CD8-positive, alpha-beta memory T cell (primary cell): ENCODE results near the gene BCR. TPM values are rescaled to one million over a fixed set of nuclear protein-coding genes. Genes with fewer than 3 reads are reported as not detected.

Experiments
- CTCF ChIA-PET: fragments of 350-600 bp; sonication (Branson Sonifier 250); formaldehyde crosslinking; loops from one replicate; lab custom pipeline; 2021; ENCODE audit warnings: antibody characterized with exemption; lab: Charles Lee
- POLR2A ChIA-PET: fragments of 350-600 bp; sonication (Branson Sonifier 250); formaldehyde crosslinking; loops from one replicate; lab custom pipeline; 2021; ENCODE audit warnings: antibody characterized with exemption; lab: Charles Lee
- DNase-seq, 5 donors: peaks; one replicate each; pipeline versions ENCODE4 v3.0.0 to v3.0.0-alpha.2; 2020 to 2022; ENCODE audit warnings: mixed read lengths in 1 of 5
- H3K27ac ChIP-seq: one replicate; pipeline ENCODE4 v1.7.0; 2013; ENCODE audit warnings: low read depth, mild to moderate bottlenecking, low read length, moderate library complexity
- H3K27me3 ChIP-seq: 2 replicates; pipeline ENCODE4 v1.7.0; 2013; ENCODE audit warnings: low read length, mild to moderate bottlenecking; ENCODE audit not compliant: insufficient read depth, poor library complexity, severe bottlenecking
- H3K36me3 ChIP-seq: 2 replicates; pipeline ENCODE4 v1.7.0; 2013; ENCODE audit warnings: mild to moderate bottlenecking, low read length, moderate library complexity; ENCODE audit not compliant: insufficient read depth
- H3K4me1 ChIP-seq: 2 replicates; pipeline ENCODE4 v1.7.0; 2013; ENCODE audit warnings: mild to moderate bottlenecking, low read length, moderate library complexity; ENCODE audit not compliant: insufficient read depth
- H3K4me3 ChIP-seq: 2 replicates; pipeline ENCODE4 v1.7.0; 2013; ENCODE audit warnings: mild to moderate bottlenecking, low read length
- H3K9me3 ChIP-seq: 2 replicates; pipeline ENCODE4 v1.7.0; 2013; ENCODE audit warnings: mild to moderate bottlenecking, low read length
- H3K27ac Mint-ChIP-seq, 8 donors: one replicate each; pipeline ENCODE4 v1.8.0; 2020 to 2021; ENCODE audit warnings: mixed read lengths in 8 of 8, mild to moderate bottlenecking in 6 of 8, inconsistent platforms in 3 of 8, moderate library complexity in 3 of 8
- H3K27me3 Mint-ChIP-seq, 2 donors: one replicate each; pipeline ENCODE4 v1.8.0; 2020 to 2021; ENCODE audit warnings: mixed read lengths in 2 of 2, mild to moderate bottlenecking in 1 of 2, moderate library complexity in 1 of 2
- H3K36me3 Mint-ChIP-seq, 3 donors: one replicate each; pipeline ENCODE4 v1.8.0; 2020 to 2021; ENCODE audit warnings: mixed read lengths in 3 of 3, inconsistent platforms in 1 of 3, mild to moderate bottlenecking in 1 of 3
- H3K4me1 Mint-ChIP-seq, 3 donors: one replicate each; pipeline ENCODE4 v1.8.0; 2020 to 2021; ENCODE audit warnings: mixed read lengths in 3 of 3, inconsistent platforms in 1 of 3, mild to moderate bottlenecking in 1 of 3
- H3K4me3 Mint-ChIP-seq, 7 donors: one replicate each; pipeline ENCODE4 v1.8.0; 2020 to 2021; ENCODE audit warnings: mixed read lengths in 7 of 7, mild to moderate bottlenecking in 6 of 7, moderate library complexity in 4 of 7, inconsistent platforms in 2 of 7
- H3K9me3 Mint-ChIP-seq, 5 donors: one replicate each; pipeline ENCODE4 v1.8.0; 2020 to 2022; ENCODE audit warnings: mixed read lengths in 5 of 5, mild to moderate bottlenecking in 3 of 5, moderate library complexity in 2 of 5, inconsistent platforms in 1 of 5
- polyA plus RNA-seq: library from polyadenylated mRNA; unstranded; fragments of 300-500 nt; fragmentation: Illumina TruSeq; gene quantifications from one replicate; pipeline ENCODE4 v1.2.3, GENCODE V29; 2021
- total RNA-seq, 2 experiments: library from RNA; stranded (reverse); gene quantifications; one replicate each; pipeline ENCODE4 v1.2.3, GENCODE V29; 2021

Gene BCR
- total and polyA plus RNA-seq, 3 experiments from 2014 or later = 18.4 to 34.7 (median 33.2) TPM

- Mint-ChIP-seq H3K27me3 (no peaks in the 10 kb centered on the region), H3K9me3 (no peaks in the 10 kb centered on the region), H3K36me3 (peaks cover 0 to 27% (median 3%) of the 10 kb centered on the region in 3 donors), H3K4me3 (peak overlapping the region; percentile 24 to 69 (median 56)), H3K4me1 (peaks cover 41 to 58% (median 44%) of the 10 kb centered on the region in 3 donors), H3K27ac (peak overlapping the region; percentile 58 to 92 (median 80))
- DNase-seq = no peak
- no peaks in the 10 kb centered on the region for H3K9me3 ChIP-seq
- CTCF ChIA-PET = no interaction called here
- POLR2A ChIA-PET = no interaction called here
- peak overlapping the region; percentile 35 for H3K27ac ChIP-seq
- H3K27me3 ChIP-seq = no peaks in the 10 kb centered on the region
- no peaks in the 10 kb centered on the region for H3K36me3 ChIP-seq
- peaks cover 50% of the 10 kb centered on the region for H3K4me1 ChIP-seq
- H3K4me3 ChIP-seq = peak overlapping the region; percentile 30
Measured at GRCh38 chr22:23250056-23250784, 69.9 kb downstream of the BCR start.

- POLR2A ChIA-PET = no interaction called here
- Histone ChIP-seq H3K27me3 (no peaks in the 10 kb centered on the region), H3K36me3 (peaks cover 6% of the 10 kb centered on the region), H3K9me3 (no peaks in the 10 kb centered on the region), H3K4me3 (no peak overlapping the region), H3K4me1 (peaks cover 50% of the 10 kb centered on the region), H3K27ac (peak overlapping the region; percentile 35)
- H3K27me3 Mint-ChIP-seq = no peaks in the 10 kb centered on the region
- H3K9me3 Mint-ChIP-seq = no peaks in the 10 kb centered on the region
- peaks cover 37 to 51% (median 44%) of the 10 kb centered on the region in 3 donors for H3K4me1 Mint-ChIP-seq
- H3K4me3 Mint-ChIP-seq = no peak overlapping the region
- peaks cover 0 to 30% (median 3%) of the 10 kb centered on the region in 3 donors for H3K36me3 Mint-ChIP-seq
- CTCF ChIA-PET = no interaction called here
- H3K27ac Mint-ChIP-seq = peak overlapping the region in 6 of 8 donors; percentile 39 to 92 (median 83)
- DNase-seq = no peak
Measured at GRCh38 chr22:23250785-23251363, 70.6 kb downstream of the BCR start.

- H3K27ac Mint-ChIP-seq = peak overlapping the region in 5 of 8 donors; percentile 6 to 92 (median 63)
- no peak overlapping the region for H3K4me3 ChIP-seq
- CTCF ChIA-PET = no interaction called here
- no peaks in the 10 kb centered on the region for H3K27me3 Mint-ChIP-seq
- DNase-seq = no peak
- H3K36me3 Mint-ChIP-seq = peaks cover 0 to 35% (median 3%) of the 10 kb centered on the region in 3 donors
- H3K36me3 ChIP-seq = peaks cover 8% of the 10 kb centered on the region
- H3K9me3 ChIP-seq = no peaks in the 10 kb centered on the region
- H3K4me1 Mint-ChIP-seq = peaks cover 32 to 45% (median 44%) of the 10 kb centered on the region in 3 donors
- peaks cover 50% of the 10 kb centered on the region for H3K4me1 ChIP-seq
- H3K27me3 ChIP-seq = no peaks in the 10 kb centered on the region
- no peaks in the 10 kb centered on the region for H3K9me3 Mint-ChIP-seq
- H3K4me3 Mint-ChIP-seq = no peak overlapping the region
- H3K27ac ChIP-seq = peak overlapping the region; percentile 21
- POLR2A ChIA-PET = no interaction called here
Measured at GRCh38 chr22:23251445-23252093, 71.3 kb downstream of the BCR start.

GRCh38 chr22:23253475-23254055 lies 73.3 kb downstream of the BCR start:
- no peaks in the 10 kb centered on the region for H3K9me3 ChIP-seq
- H3K36me3 Mint-ChIP-seq = peaks cover 0 to 50% (median 5%) of the 10 kb centered on the region in 3 donors
- POLR2A ChIA-PET = no interaction called here
- H3K4me3 ChIP-seq = no peak overlapping the region
- H3K27me3 Mint-ChIP-seq = no peaks in the 10 kb centered on the region
- peaks cover 8% of the 10 kb centered on the region for H3K36me3 ChIP-seq
- H3K27ac Mint-ChIP-seq = peak overlapping the region in 6 of 8 donors; percentile 42 to 79 (median 54)
- no peak overlapping the region for H3K27ac ChIP-seq
- H3K4me3 Mint-ChIP-seq = no peak overlapping the region
- CTCF ChIA-PET = no interaction called here
- H3K4me1 Mint-ChIP-seq = peaks cover 24 to 33% (median 31%) of the 10 kb centered on the region in 3 donors
- DNase-seq = no peak
- H3K9me3 Mint-ChIP-seq = no peaks in the 10 kb centered on the region
- H3K4me1 ChIP-seq = peaks cover 36% of the 10 kb centered on the region
- no peaks in the 10 kb centered on the region for H3K27me3 ChIP-seq

- H3K36me3 Mint-ChIP-seq = peaks cover 0 to 64% (median 5%) of the 10 kb centered on the region in 3 donors
- no peaks in the 10 kb centered on the region for H3K27me3 Mint-ChIP-seq
- H3K4me1 Mint-ChIP-seq = peaks cover 7 to 16% (median 12%) of the 10 kb centered on the region in 3 donors
- Histone ChIP-seq H3K27ac (no peak overlapping the region), H3K9me3 (no peaks in the 10 kb centered on the region), H3K4me1 (peaks cover 15% of the 10 kb centered on the region), H3K4me3 (no peak overlapping the region), H3K36me3 (peaks cover 8% of the 10 kb centered on the region), H3K27me3 (no peaks in the 10 kb centered on the region)
- peaks cover 0 to 2% (median 0%) of the 10 kb centered on the region in 5 donors for H3K9me3 Mint-ChIP-seq
- ChIA-PET CTCF (no interaction called here), POLR2A (no interaction called here)
- H3K4me3 Mint-ChIP-seq = no peak overlapping the region
- no peak for DNase-seq
- H3K27ac Mint-ChIP-seq = peak overlapping the region in 7 of 8 donors; percentile 12 to 78 (median 47)
Measured at GRCh38 chr22:23255506-23256170, 75.3 kb downstream of the BCR start.

GRCh38 chr22:23256171-23256932 lies 76.0 kb downstream of the BCR start:
- H3K36me3 ChIP-seq = peaks cover 8% of the 10 kb centered on the region
- H3K9me3 ChIP-seq = no peaks in the 10 kb centered on the region
- CTCF ChIA-PET = no interaction called here
- peaks cover 0 to 2% (median 0%) of the 10 kb centered on the region in 5 donors for H3K9me3 Mint-ChIP-seq
- POLR2A ChIA-PET = no interaction called here
- H3K27me3 Mint-ChIP-seq = no peaks in the 10 kb centered on the region
- H3K4me3 ChIP-seq = no peak overlapping the region
- H3K4me1 ChIP-seq = peaks cover 8% of the 10 kb centered on the region
- peak overlapping the region in 7 of 8 donors; percentile 24 to 92 (median 67) for H3K27ac Mint-ChIP-seq
- DNase-seq = no peak
- H3K4me3 Mint-ChIP-seq = no peak overlapping the region
- peaks cover 4 to 11% (median 10%) of the 10 kb centered on the region in 3 donors for H3K4me1 Mint-ChIP-seq
- H3K36me3 Mint-ChIP-seq = peaks cover 0 to 71% (median 5%) of the 10 kb centered on the region in 3 donors
- no peak overlapping the region for H3K27ac ChIP-seq
- no peaks in the 10 kb centered on the region for H3K27me3 ChIP-seq
